ENCODE measurements around the gene TMEM170A. TPM values are rescaled to one million over a fixed set of nuclear protein-coding genes. Genes with fewer than 3 reads are reported as not detected.
"Not testable (repeated sequence)": the region's sequence is repeated elsewhere in the genome, so short reads cannot be mapped to it uniquely, and the experiment has no call there.

The TMEM170A gene
- total RNA-seq, 1 donor from 2014 or later: 16.4 TPM

DNA sequence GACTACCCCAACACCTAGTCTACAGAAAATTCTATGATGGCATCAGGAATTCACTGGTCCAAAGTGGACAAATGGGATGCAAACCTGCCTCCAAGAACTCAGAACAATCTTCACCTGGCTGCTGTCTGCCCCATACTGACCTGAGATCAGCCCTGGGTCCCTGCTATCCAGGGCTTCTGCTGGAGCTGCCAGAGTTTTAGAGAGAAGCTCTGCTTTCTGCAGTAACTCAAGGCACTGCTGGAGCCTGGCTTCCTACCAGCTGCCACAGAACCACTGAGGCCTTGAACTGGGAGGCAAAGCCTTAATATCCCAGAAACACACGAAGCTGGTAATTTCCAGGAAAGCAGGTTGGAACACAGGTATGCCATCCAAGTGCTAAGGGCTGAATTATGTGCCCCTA is 7.5 kb downstream of the TMEM170A start:
- FAIRE-seq: no peak
- no peak overlapping the region for H3K4me3 Mint-ChIP-seq (ENCODE audit: unreplicated experiment)
- H3K9ac ChIP-seq (ENCODE audit: low read length): no peak overlapping the region
- H3K36me3 Mint-ChIP-seq (ENCODE audit: low read depth, unreplicated experiment): peaks cover 4% of the 10 kb centered on the region
- no peaks in the 10 kb centered on the region for H3K9me3 ChIP-seq (ENCODE audit: insufficient read depth, low read depth, low read length)
- no peaks in the 10 kb centered on the region for H3K36me3 ChIP-seq (ENCODE audit: insufficient read depth, low read length)
- no peaks in the 10 kb centered on the region for H3K4me1 ChIP-seq (ENCODE audit: insufficient read depth, low read length)
- no peak overlapping the region for H3K4me3 ChIP-seq (ENCODE audit: insufficient read depth, low read depth, low read length)
- H3K4me2 ChIP-seq (ENCODE audit: low read length): no peak overlapping the region
- no peaks in the 10 kb centered on the region for H3K27me3 Mint-ChIP-seq (ENCODE audit: low read depth, unreplicated experiment)
- H3K79me2 ChIP-seq (ENCODE audit: insufficient read depth, low read length): peaks cover 94% of the 10 kb centered on the region
- no peak for TF ChIP-seq EZH2 (IDR thresholded peaks at IDR 0.05; ENCODE audit: insufficient read depth, low read length)
- TF ChIP-seq, protein P1, sequence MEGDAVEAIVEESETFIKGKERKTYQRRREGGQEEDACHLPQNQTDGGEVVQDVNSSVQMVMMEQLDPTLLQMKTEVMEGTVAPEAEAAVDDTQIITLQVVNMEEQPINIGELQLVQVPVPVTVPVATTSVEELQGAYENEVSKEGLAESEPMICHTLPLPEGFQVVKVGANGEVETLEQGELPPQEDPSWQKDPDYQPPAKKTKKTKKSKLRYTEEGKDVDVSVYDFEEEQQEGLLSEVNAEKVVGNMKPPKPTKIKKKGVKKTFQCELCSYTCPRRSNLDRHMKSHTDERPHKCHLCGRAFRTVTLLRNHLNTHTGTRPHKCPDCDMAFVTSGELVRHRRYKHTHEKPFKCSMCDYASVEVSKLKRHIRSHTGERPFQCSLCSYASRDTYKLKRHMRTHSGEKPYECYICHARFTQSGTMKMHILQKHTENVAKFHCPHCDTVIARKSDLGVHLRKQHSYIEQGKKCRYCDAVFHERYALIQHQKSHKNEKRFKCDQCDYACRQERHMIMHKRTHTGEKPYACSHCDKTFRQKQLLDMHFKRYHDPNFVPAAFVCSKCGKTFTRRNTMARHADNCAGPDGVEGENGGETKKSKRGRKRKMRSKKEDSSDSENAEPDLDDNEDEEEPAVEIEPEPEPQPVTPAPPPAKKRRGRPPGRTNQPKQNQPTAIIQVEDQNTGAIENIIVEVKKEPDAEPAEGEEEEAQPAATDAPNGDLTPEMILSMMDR (IDR thresholded peaks at IDR 0.05; ENCODE audit: insufficient read depth, low read depth, low read length): no peak
- peaks cover 10% of the 10 kb centered on the region for H3K4me1 Mint-ChIP-seq (ENCODE audit: low read depth, unreplicated experiment)
- no peaks in the 10 kb centered on the region for H3K9me3 Mint-ChIP-seq (ENCODE audit: unreplicated experiment)
- H2AFZ ChIP-seq (ENCODE audit: low read depth, low read length): no peak overlapping the region
- no peak overlapping the region for H3K27ac ChIP-seq (ENCODE audit: low read depth, low read length)
- peaks cover 92% of the 10 kb centered on the region for H4K20me1 ChIP-seq (ENCODE audit: insufficient read depth, low read length)
- H3K27ac Mint-ChIP-seq (ENCODE audit: unreplicated experiment): no peak overlapping the region
- no peaks in the 10 kb centered on the region for H3K27me3 ChIP-seq (ENCODE audit: insufficient read depth, low read length)
- DNase-seq (ENCODE audit: low read depth): no peak

DNA sequence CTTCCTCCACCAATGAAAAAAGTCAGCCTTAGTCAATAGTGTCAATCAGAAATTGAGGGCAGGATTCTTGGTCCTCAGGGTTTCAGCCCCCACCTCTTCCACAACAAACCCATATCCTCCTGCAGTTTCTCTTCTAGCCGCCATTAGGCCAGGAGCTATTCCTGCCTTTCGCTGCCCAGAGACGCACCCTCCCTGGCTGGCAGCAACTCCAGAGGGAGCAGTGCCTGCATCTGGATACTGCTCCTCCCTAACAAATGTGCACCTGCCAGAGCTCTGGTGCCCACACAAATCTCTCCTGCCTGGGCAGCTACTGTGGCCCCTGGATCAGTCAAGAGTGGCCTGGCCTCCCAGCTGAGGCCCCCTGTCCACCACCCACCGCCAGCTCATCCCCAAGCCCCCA is 8.0 kb downstream of the TMEM170A start:
- H3K27ac ChIP-seq (ENCODE audit: low read depth, low read length); H3K9me3 ChIP-seq (ENCODE audit: insufficient read depth, low read depth, low read length); H3K4me3 Mint-ChIP-seq (ENCODE audit: unreplicated experiment); H2AFZ ChIP-seq (ENCODE audit: low read depth, low read length); H3K9me3 Mint-ChIP-seq (ENCODE audit: unreplicated experiment); FAIRE-seq; H3K4me1 ChIP-seq (ENCODE audit: insufficient read depth, low read length); H3K27me3 ChIP-seq (ENCODE audit: insufficient read depth, low read length); H3K36me3 ChIP-seq (ENCODE audit: insufficient read depth, low read length); H3K4me2 ChIP-seq (ENCODE audit: low read length); H3K4me3 ChIP-seq (ENCODE audit: insufficient read depth, low read depth, low read length); H3K36me3 Mint-ChIP-seq (ENCODE audit: low read depth, unreplicated experiment); H3K9ac ChIP-seq (ENCODE audit: low read length); DNase-seq (ENCODE audit: low read depth); H3K27me3 Mint-ChIP-seq (ENCODE audit: low read depth, unreplicated experiment); H3K4me1 Mint-ChIP-seq (ENCODE audit: low read depth, unreplicated experiment); H3K27ac Mint-ChIP-seq (ENCODE audit: unreplicated experiment): not testable (repeated sequence)
- peaks cover 89% of the 10 kb centered on the region for H4K20me1 ChIP-seq (ENCODE audit: insufficient read depth, low read length)
- H3K79me2 ChIP-seq (ENCODE audit: insufficient read depth, low read length): peaks cover 92% of the 10 kb centered on the region

GRCh38 chr16:75455677-75456076 is 8.8 kb downstream of the TMEM170A start:
- Histone ChIP-seq H3K27ac (ENCODE audit: low read depth, low read length) (no peak overlapping the region), H3K27me3 (ENCODE audit: insufficient read depth, low read length) (no peaks in the 10 kb centered on the region), H3K4me3 (ENCODE audit: insufficient read depth, low read depth, low read length) (no peak overlapping the region), H3K79me2 (ENCODE audit: insufficient read depth, low read length) (peaks cover 87% of the 10 kb centered on the region), H3K9me3 (ENCODE audit: insufficient read depth, low read depth, low read length) (no peaks in the 10 kb centered on the region), H3K4me1 (ENCODE audit: insufficient read depth, low read length) (no peaks in the 10 kb centered on the region), H3K36me3 (ENCODE audit: insufficient read depth, low read length) (peaks cover 3% of the 10 kb centered on the region), H3K4me2 (ENCODE audit: low read length) (no peak overlapping the region), H3K9ac (ENCODE audit: low read length) (no peak overlapping the region), H2AFZ (ENCODE audit: low read depth, low read length) (no peak overlapping the region), H4K20me1 (ENCODE audit: insufficient read depth, low read length) (peaks cover 86% of the 10 kb centered on the region)
- DNase-seq (ENCODE audit: low read depth) (no peak), FAIRE-seq (no peak)
- H3K4me1 Mint-ChIP-seq (ENCODE audit: low read depth, unreplicated experiment): peaks cover 9% of the 10 kb centered on the region
- no peaks in the 10 kb centered on the region for H3K27me3 Mint-ChIP-seq (ENCODE audit: low read depth, unreplicated experiment)
- no peaks in the 10 kb centered on the region for H3K9me3 Mint-ChIP-seq (ENCODE audit: unreplicated experiment)
- TF ChIP-seq, protein P1 (IDR thresholded peaks at IDR 0.05; ENCODE audit: insufficient read depth, low read depth, low read length): no peak
- TF ChIP-seq EZH2 (IDR thresholded peaks at IDR 0.05; ENCODE audit: insufficient read depth, low read length): no peak
- H3K27ac Mint-ChIP-seq (ENCODE audit: unreplicated experiment): no peak overlapping the region
- H3K36me3 Mint-ChIP-seq (ENCODE audit: low read depth, unreplicated experiment): peaks cover 10% of the 10 kb centered on the region
- no peak overlapping the region for H3K4me3 Mint-ChIP-seq (ENCODE audit: unreplicated experiment)
